ENCODE measurements around the gene KRTAP5-6.

GRCh38 chr11:1650918-1651262 is 46.1 kb upstream of the KRTAP5-6 start:
- TF ChIP-seq POLR2A (IDR thresholded peaks at IDR 0.05; ENCODE audit: low read length): no peak
- no peak for TF ChIP-seq GATA1 (IDR thresholded peaks at IDR 0.05; ENCODE audit: low read depth, low read length)

Data from erythroblast (primary cell).